Activated CD4-positive, alpha-beta T cell treated with anti-CD3 and anti-CD28 coated beads, Interleukin-2, amount 50 U/mL, for 4 hours (primary cell): Measurements from ENCODE around the gene METTL24.
"Not testable (repeated sequence)": the region's sequence is repeated elsewhere in the genome, so short reads cannot be mapped to it uniquely, and the experiment has no call there.

Source experiments
- DNase-seq, 2 experiments: peaks; one replicate each; pipeline ENCODE4 v3.0.0-alpha.2; 2020

METTL24 gene

GRCh38 chr6:110359556-110359955 is 1.4 kb upstream of the METTL24 start:
- no peak for DNase-seq

- no peak for DNase-seq
Observed at GRCh38 chr6:110358553-110359160, 508 bp upstream of the METTL24 start.

GRCh38 chr6:110357298-110357663 is 868 bp downstream of the METTL24 start:
- DNase-seq, result no peak

- DNase-seq, result no peak
Observed at GRCh38 chr6:110356778-110357177, 1.4 kb downstream of the METTL24 start.

- no peak for DNase-seq
Observed at GRCh38 chr6:110355727-110356126, 2.4 kb downstream of the METTL24 start.

GRCh38 chr6:110355022-110355421 is 3.1 kb downstream of the METTL24 start:
- DNase-seq, result no peak

- no peak for DNase-seq
Observed at GRCh38 chr6:110354153-110354552, 4.0 kb downstream of the METTL24 start.

- no peak for DNase-seq
Observed at GRCh38 chr6:110353457-110354001, 4.6 kb downstream of the METTL24 start.

GRCh38 chr6:110352563-110353262 is 5.4 kb downstream of the METTL24 start:
- no peak for DNase-seq

- DNase-seq, result no peak
Observed at GRCh38 chr6:110351986-110352385, 6.2 kb downstream of the METTL24 start.

- DNase-seq, result no peak
Observed at GRCh38 chr6:110351546-110351945, 6.6 kb downstream of the METTL24 start.

GRCh38 chr6:110350593-110350992 is 7.6 kb downstream of the METTL24 start:
- DNase-seq, result not testable (repeated sequence)

- DNase-seq, result no peak
Observed at GRCh38 chr6:110348961-110349690, 9.0 kb downstream of the METTL24 start.

- no peak for DNase-seq
Observed at GRCh38 chr6:110345025-110345424, 13.1 kb downstream of the METTL24 start.

GRCh38 chr6:110342759-110343158 is 15.4 kb downstream of the METTL24 start:
- DNase-seq, result no peak

- DNase-seq, result no peak
Observed at GRCh38 chr6:110341663-110342596, 16.2 kb downstream of the METTL24 start.

GRCh38 chr6:110341067-110341466 is 17.1 kb downstream of the METTL24 start:
- DNase-seq, result no peak

GRCh38 chr6:110340392-110340965 is 17.7 kb downstream of the METTL24 start:
- DNase-seq, result no peak

GRCh38 chr6:110338820-110339470 is 19.2 kb downstream of the METTL24 start:
- DNase-seq, result no peak

GRCh38 chr6:110337486-110337885 is 20.7 kb downstream of the METTL24 start:
- no peak for DNase-seq

GRCh38 chr6:110334423-110335180 is 23.5 kb downstream of the METTL24 start:
- no peak for DNase-seq
